Thyroid gland (tissue), 4 donors: ENCODE results near the gene ACTR3C. TPM values are rescaled to one million over a fixed set of nuclear protein-coding genes. Genes with fewer than 3 reads are reported as not detected.
"Not testable (repeated sequence)": the region's sequence is repeated elsewhere in the genome, so short reads cannot be mapped to it uniquely, and the experiment has no call there.

Experiments
- DNase-seq, 2 donors: peaks; one replicate each; pipeline ENCODE4 v3.0.0-alpha.2; 2019
- H3K27ac ChIP-seq, 3 donors: fragments of 200-600 bp; sonication (generic); 1 replicate in 2 of 3; 2 replicates in 1 of 3; pipeline ENCODE4 v1.5.1; 2016 to 2019; ENCODE audit warnings: mild to moderate bottlenecking in 1 of 3, moderate library complexity in 1 of 3
- H3K27me3 ChIP-seq: fragments of 200-600 bp; sonication (generic); one replicate; pipeline ENCODE4 v1.5.1; 2019
- H3K36me3 ChIP-seq, 2 donors: fragments of 200-600 bp; sonication (generic); one replicate each; pipeline ENCODE4 v1.5.1; 2016 to 2019
- H3K4me1 ChIP-seq, 2 donors: fragments of 200-600 bp; sonication (generic); one replicate each; pipeline ENCODE4 v1.5.1; 2017 to 2019
- H3K4me3 ChIP-seq, 3 donors: fragments of 200-600 bp; sonication (generic); replicated peaks in 1 of 3; 1 replicate in 2 of 3; 2 replicates in 1 of 3; pipeline ENCODE4 v1.5.1; 2016; ENCODE audit warnings: mild to moderate bottlenecking in 1 of 3
- H3K9me3 ChIP-seq: fragments of 200-600 bp; sonication (generic); one replicate; pipeline ENCODE4 v1.5.1; 2017
- WGBS, 2 donors: methylation state at CpG; one replicate each; pipeline ENCODE4 v1.1.5; 2017; 5-methylcytosine and 5-hydroxymethylcytosine counted together
- intact Hi-C: fragments of 100-400 bp; cut with DNase I; formaldehyde crosslinking; loops from one replicate; pipeline ENCODE4 v1.15.1; 2023
- total RNA-seq, 4 donors: library from RNA; depleted of rRNA; stranded (reverse); fragments of >200 nt; gene quantifications; one replicate each; pipeline ENCODE4 v1.2.3, GENCODE V29; 2016
- TF ChIP-seq, protein P1 (sequence below), 6 experiments: fragments of 200-600 bp in 3 of 6; fragments of 450-650 bp in 3 of 6; sonication (generic) in 3 of 6; IDR thresholded peaks; one replicate each; pipeline ENCODE4 v1.5.1; 2016 to 2019; ENCODE audit warnings: antibody characterized with exemption in 6 of 6, mild to moderate bottlenecking in 2 of 6, inconsistent platforms in 1 of 6, moderate library complexity in 1 of 6

Gene ACTR3C
- total RNA-seq, 4 donors from 2014 or later, result 11.7 to 34.8 (median 23.0) TPM

DNA sequence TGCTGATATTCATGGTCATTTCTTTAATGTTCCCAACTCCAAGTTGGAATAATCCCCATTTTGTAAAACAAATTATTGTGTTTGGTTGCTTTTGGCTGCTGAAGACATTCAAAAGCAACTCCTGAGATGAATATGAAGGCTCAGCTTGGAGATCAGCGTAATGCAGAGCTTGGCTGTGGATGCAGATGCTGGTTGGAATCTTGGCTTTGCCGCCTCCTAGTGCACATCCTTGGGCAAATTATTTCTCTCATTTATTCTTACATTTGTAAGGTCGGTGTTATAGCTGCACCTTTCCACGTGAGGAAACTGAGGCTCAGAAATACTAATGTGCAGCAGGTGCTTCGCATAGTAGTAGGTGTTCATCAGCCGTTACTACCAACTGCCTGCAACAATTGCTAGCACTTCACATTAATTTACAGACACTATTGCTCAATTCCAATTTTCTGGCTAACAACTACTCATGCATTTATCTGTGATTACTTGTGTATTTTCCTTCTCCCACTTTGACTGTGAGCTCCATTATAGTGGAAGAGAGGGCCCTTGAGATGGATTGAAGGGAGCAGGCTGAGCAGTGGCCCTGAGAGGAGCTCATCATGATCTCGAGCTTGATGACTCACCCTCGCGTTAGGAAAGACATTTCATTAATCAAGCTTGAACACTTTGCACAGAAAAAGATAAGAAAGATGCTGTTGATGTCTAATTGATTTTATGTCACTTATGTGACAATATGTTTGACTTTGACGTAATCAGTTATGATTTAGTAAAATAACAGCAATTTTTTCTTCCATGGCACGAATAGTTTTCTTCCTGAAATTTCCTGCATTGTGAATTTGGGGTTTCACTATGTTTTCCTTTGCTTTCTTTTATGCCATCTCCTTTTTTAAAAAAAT is 101.0 kb downstream of the ACTR3C start:
- H3K9me3 ChIP-seq, H3K27ac ChIP-seq, H3K36me3 ChIP-seq, H3K27me3 ChIP-seq, H3K4me1 ChIP-seq, intact Hi-C loops, H3K4me3 ChIP-seq: not testable (repeated sequence)
- TF ChIP-seq, protein P1, sequence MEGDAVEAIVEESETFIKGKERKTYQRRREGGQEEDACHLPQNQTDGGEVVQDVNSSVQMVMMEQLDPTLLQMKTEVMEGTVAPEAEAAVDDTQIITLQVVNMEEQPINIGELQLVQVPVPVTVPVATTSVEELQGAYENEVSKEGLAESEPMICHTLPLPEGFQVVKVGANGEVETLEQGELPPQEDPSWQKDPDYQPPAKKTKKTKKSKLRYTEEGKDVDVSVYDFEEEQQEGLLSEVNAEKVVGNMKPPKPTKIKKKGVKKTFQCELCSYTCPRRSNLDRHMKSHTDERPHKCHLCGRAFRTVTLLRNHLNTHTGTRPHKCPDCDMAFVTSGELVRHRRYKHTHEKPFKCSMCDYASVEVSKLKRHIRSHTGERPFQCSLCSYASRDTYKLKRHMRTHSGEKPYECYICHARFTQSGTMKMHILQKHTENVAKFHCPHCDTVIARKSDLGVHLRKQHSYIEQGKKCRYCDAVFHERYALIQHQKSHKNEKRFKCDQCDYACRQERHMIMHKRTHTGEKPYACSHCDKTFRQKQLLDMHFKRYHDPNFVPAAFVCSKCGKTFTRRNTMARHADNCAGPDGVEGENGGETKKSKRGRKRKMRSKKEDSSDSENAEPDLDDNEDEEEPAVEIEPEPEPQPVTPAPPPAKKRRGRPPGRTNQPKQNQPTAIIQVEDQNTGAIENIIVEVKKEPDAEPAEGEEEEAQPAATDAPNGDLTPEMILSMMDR (IDR thresholded peaks at IDR 0.05), result peak in 1 of 6 experiments; percentile 12
- DNase-seq, result peak; percentile 7 to 9
- whole genome bisulfite sequencing, 2 donors, result 67 to 68% methylated on average over 11 of the region's 11 CpGs

DNA sequence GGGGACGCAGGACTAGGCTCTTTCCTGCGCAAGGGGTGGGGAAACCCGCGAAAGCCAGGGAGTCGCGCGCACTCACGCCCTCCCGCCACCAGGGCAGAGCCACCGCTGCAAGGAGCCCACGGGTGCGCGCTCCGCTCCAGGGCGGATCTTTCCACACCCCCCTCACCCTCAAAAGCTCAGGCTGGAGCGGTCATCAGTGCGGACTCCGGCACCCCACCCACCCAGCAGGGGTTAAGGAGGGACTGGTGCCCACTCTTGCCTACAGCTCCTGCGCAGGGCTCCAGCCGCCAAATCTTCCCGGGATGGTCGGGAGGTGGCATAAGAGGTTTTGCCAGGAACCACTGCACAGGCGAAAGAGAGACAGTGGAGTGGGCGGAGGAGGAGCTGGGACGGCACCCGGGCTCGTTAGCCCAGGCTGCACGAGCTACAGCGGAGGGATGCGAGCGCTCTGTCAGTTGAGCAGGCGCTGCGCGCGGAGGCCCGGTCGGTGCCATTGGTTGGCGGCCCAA is 102.6 kb downstream of the ACTR3C start:
- H3K27me3 ChIP-seq, H3K36me3 ChIP-seq, H3K9me3 ChIP-seq, H3K4me1 ChIP-seq, intact Hi-C loops, H3K27ac ChIP-seq, H3K4me3 ChIP-seq: not testable (repeated sequence)
- 3 to 10% methylated on average over 14 to 26 of the region's 38 CpGs for WGBS, 2 donors
- peak; percentile 3 to 5 for DNase-seq

DNA sequence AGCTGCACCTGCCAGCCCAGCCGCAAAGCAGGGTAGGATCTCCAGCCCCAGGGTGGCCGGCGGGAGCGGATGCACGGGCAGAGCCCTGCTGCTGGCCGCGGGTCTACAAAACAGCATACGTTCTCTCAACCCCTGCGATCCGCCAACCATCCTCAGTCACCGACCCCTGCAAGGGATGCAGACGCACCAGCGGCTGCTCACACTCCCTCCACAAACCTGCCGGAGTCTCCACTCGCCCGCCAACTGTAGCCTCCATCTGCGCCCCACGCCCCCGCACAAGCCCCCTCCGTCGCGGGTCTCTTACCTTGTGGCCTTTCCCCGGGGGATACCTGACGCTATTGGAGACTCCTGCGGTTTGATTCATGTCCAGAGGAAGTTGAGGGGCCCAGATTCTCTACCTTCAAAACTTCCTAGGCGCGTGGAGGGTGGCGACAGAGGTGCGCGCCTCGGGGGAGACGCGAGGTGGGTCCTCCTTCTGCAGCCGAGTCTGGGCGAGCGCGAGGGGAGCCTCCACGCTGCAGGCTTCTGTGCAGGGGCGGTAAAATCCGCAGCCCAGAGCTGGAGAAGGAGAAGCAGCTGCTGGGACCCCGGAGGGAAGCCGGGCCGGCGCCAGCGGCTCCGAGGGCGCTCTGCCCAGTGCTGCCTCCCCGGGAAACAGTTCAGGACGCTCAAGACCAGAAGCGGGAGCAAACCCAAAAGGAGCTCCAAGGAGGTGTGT is 103.2 kb downstream of the ACTR3C start:
- DNase-seq, intact Hi-C loops, H3K27ac ChIP-seq, H3K9me3 ChIP-seq, H3K36me3 ChIP-seq, H3K27me3 ChIP-seq, H3K4me3 ChIP-seq, H3K4me1 ChIP-seq: not testable (repeated sequence)
- 2 to 3% methylated on average over 13 to 18 of the region's 50 CpGs for WGBS, 2 donors

DNA sequence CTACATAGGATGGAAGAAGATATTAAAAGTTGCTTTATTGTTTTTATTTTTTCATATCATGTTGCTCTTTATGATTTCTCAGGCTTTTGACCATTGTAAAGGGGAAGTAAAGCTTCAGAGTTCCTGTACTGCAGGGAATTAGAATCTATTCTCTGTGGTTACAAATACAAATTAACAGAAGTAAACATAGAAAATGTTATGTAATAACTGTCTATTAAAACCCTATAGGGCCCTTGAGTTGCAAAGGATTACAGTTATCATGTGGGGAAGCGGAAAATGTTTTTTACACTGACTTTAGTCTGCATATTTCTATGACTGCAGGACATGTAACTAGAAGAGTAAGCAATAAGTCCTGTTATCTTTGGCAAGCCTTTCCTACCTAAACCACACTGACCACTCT is 116.5 kb downstream of the ACTR3C start:
- H3K4me3 ChIP-seq, H3K27ac ChIP-seq, H3K36me3 ChIP-seq, DNase-seq, intact Hi-C loops, H3K27me3 ChIP-seq, H3K4me1 ChIP-seq, H3K9me3 ChIP-seq: not testable (repeated sequence)
- WGBS, 2 donors, result 89 to 94% methylated on average over 1 of the region's 1 CpG

DNA sequence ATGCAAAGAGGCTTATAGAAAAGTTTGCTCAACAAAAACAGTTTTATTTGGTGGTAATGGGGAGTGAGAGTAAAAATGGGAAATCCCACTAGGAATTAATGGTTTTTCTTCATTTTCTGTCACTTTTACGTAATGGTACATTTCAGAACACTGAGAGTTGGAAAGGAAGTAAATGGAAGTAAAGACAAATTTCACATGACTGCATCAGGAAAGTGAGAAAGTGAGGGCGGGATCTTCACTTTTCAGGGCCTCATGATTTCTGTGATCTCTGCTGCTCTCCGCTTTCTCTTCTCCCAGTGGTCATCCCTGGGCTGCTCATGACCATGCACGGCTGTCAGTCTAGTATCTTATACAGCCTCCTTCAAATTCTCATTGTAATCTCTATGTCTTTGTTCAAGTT is 117.5 kb downstream of the ACTR3C start:
- H3K4me1 ChIP-seq, DNase-seq, H3K27ac ChIP-seq, H3K4me3 ChIP-seq, H3K9me3 ChIP-seq, H3K36me3 ChIP-seq, intact Hi-C loops, H3K27me3 ChIP-seq: not testable (repeated sequence)
- 88 to 93% methylated on average over 4 of the region's 4 CpGs for WGBS, 2 donors

DNA sequence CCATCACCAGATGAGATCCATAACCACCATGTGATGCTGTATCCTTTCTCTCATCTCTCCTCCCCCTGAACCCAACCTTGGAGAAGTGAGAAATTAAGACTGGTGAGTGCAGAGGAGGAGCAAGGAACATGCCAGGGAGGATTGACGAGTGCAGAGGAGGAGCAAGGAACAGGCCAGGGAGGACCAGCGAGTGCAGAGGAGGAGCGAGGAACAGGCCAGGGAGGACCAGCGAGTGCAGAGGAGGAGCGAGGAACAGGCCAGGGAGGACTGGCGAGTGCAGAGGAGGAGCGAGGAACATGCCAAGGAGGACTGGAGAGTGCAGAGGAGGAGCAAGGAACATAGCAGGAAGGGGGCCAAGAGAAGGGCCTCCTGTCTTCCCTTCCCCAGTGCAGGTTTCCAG is 118.8 kb downstream of the ACTR3C start:
- intact Hi-C loops, result not testable (repeated sequence)

DNA sequence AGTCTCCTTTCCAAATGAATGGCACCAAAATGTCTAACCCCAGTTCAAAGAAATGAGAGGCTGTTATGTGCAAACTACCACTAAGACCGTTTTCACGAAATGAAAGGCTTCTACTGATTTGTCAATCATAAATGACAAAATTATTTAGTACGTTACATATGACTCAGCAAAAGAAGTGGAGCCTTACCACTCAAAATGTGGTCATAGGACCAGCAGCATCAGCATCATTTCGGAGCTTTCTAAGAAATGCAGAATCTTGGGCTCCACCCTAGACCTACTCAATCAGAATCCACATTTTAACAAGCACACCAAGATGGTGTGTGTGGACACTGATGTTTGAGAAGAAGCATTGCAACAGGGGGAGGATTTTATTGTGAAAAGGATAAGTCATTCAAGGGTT is 120.5 kb downstream of the ACTR3C start:
- H3K9me3 ChIP-seq, H3K27ac ChIP-seq, H3K4me1 ChIP-seq, DNase-seq, intact Hi-C loops, H3K36me3 ChIP-seq, H3K27me3 ChIP-seq, H3K4me3 ChIP-seq: not testable (repeated sequence)
- WGBS, 2 donors, result 95 to 97% methylated on average over 4 of the region's 4 CpGs

More for the DNA sequence above, 118.8 kb downstream of the ACTR3C start:
- H3K27me3 ChIP-seq, H3K27ac ChIP-seq, DNase-seq, H3K9me3 ChIP-seq, H3K4me1 ChIP-seq, H3K36me3 ChIP-seq, H3K4me3 ChIP-seq: not testable (repeated sequence)
- 90 to 93% methylated on average over 7 of the region's 7 CpGs for WGBS, 2 donors

Other genes starting within 250 kb of the ACTR3C start
- gene LRRC61, start 190 bp downstream of the ACTR3C start, total RNA-seq, result 10 to 100 TPM in 3 of 4 donors, 1 to 10 TPM in 1; 9.9 to 46.1 (median 37.9) TPM
- 100 to 1,000 TPM in 1 of 4 donors, 10 to 100 TPM in 3; 22.2 to 137 (median 54.8) TPM for gene RARRES2, start 18.1 kb upstream of the ACTR3C start, total RNA-seq
- gene REPIN1, start 45.3 kb upstream of the ACTR3C start, total RNA-seq, result 100 to 1,000 TPM in 3 of 4 donors, 10 to 100 TPM in 1; 71.9 to 144 (median 123) TPM
- gene ZNF775, start 55.8 kb upstream of the ACTR3C start, total RNA-seq, result 1 to 10 TPM; 4.3 to 7.5 (median 6.3) TPM
- 10 to 100 TPM in 3 of 4 donors, 1 to 10 TPM in 1; 7.5 to 34.5 (median 20.0) TPM for gene GIMAP8, start 127.1 kb upstream of the ACTR3C start, total RNA-seq
- 10 to 100 TPM; 12.4 to 35.2 (median 24.0) TPM for gene GIMAP7, start 191.3 kb upstream of the ACTR3C start, total RNA-seq
- 10 to 100 TPM; 22.1 to 78.6 (median 41.3) TPM for gene GIMAP4, start 243.8 kb upstream of the ACTR3C start, total RNA-seq